B cell (primary cell): ENCODE measurements around the gene FBXL14. TPM values are rescaled to one million over a fixed set of nuclear protein-coding genes. Genes with fewer than 3 reads are reported as not detected.

Experiments used
- ATAC-seq: fragments of 200-7000 bp; cut with Tn5 transposase; one replicate; pipeline ENCODE4 v1.10.0; 2021; ENCODE audit warnings: low read depth, mild to moderate bottlenecking, moderate number of reproducible peaks, moderate library complexity
- CTCF ChIA-PET: fragments of 350-600 bp; sonication (Branson Sonifier 250); formaldehyde crosslinking; loops from one replicate; lab custom pipeline; 2021; ENCODE audit warnings: antibody characterized with exemption, inconsistent platforms; lab: Charles Lee
- POLR2A ChIA-PET: fragments of 350-600 bp; sonication (Branson Sonifier 250); formaldehyde crosslinking; loops from one replicate; lab custom pipeline; 2021; ENCODE audit warnings: antibody characterized with exemption; lab: Charles Lee
- DNase-seq: peaks from one replicate; pipeline ENCODE4 v3.0.0; 2013
- H2AFZ ChIP-seq: 2 replicates; pipeline ENCODE4 v1.6.1; 2012; ENCODE audit warnings: mild to moderate bottlenecking, low read depth, low read length; ENCODE audit not compliant: insufficient read depth, poor library complexity, severe bottlenecking
- H3K27ac ChIP-seq, 2 donors: 1 replicate in 1 of 2; 2 replicates in 1 of 2; pipeline ENCODE4 v1.5.1; 2012 to 2013; ENCODE audit warnings: low read length in 2 of 2, mild to moderate bottlenecking in 2 of 2, moderate library complexity in 1 of 2
- H3K27me3 ChIP-seq, 4 experiments: fragments of 200-600 bp in 1 of 4; sonication (generic) in 1 of 4; replicated peaks in 1 of 4; 1 replicate in 2 of 4; 2 replicates in 2 of 4; pipeline versions ENCODE4 v1.6.1 to v1.7.0; 2013 to 2016; ENCODE audit warnings: low read length in 3 of 4, mild to moderate bottlenecking in 2 of 4, mixed read lengths in 1 of 4, moderate library complexity in 1 of 4; ENCODE audit not compliant: insufficient read depth in 4 of 4, control insufficient read depth in 3 of 4; ENCODE audit errors: control extremely low read depth in 1 of 4
- H3K36me3 ChIP-seq, 2 experiments: replicated peaks in 1 of 2; 1 replicate in 1 of 2; 2 replicates in 1 of 2; pipeline versions ENCODE4 v1.6.1 to v1.7.1; 2013; ENCODE audit warnings: low read length in 1 of 2; ENCODE audit not compliant: insufficient read depth in 2 of 2, control insufficient read depth in 1 of 2; ENCODE audit errors: control extremely low read depth in 1 of 2, extremely low read depth in 1 of 2
- H3K4me1 ChIP-seq, 2 donors: fragments of 200-600 bp in 1 of 2; sonication (generic) in 1 of 2; 1 replicate in 1 of 2; 2 replicates in 1 of 2; pipeline versions ENCODE4 v1.5.1 to v1.6.1; 2013 to 2017; ENCODE audit warnings: low read length in 2 of 2; ENCODE audit not compliant: control insufficient read depth in 2 of 2, insufficient read depth in 2 of 2
- H3K4me2 ChIP-seq: replicated peaks from 2 replicates; pipeline ENCODE3; 2012; ENCODE audit warnings: mild to moderate bottlenecking, low read depth, low read length; ENCODE audit not compliant: poor library complexity, severe bottlenecking
- H3K4me3 ChIP-seq, 5 experiments: fragments of 200-600 bp in 1 of 5; sonication (generic) in 1 of 5; 1 replicate in 3 of 5; 2 replicates in 2 of 5; pipeline versions ENCODE4 v1.5.1 to v1.7.0; 2011 to 2016; ENCODE audit warnings: low read length in 4 of 5, mild to moderate bottlenecking in 4 of 5, low read depth in 2 of 5, control low read depth in 1 of 5, moderate library complexity in 1 of 5; ENCODE audit not compliant: insufficient read depth in 1 of 5; ENCODE audit errors: control extremely low read depth in 1 of 5, extremely low read depth in 1 of 5
- H3K79me2 ChIP-seq: fragments of 200-600 bp; sonication (generic); one replicate; pipeline ENCODE4 v1.6.0; 2016; ENCODE audit warnings: low read length; ENCODE audit not compliant: control insufficient read depth, insufficient read depth
- H3K9ac ChIP-seq: fragments of 200-600 bp; sonication (generic); 2 replicates; pipeline ENCODE4 v1.6.1; 2017; ENCODE audit warnings: mild to moderate bottlenecking, low read length, moderate library complexity
- H3K9me3 ChIP-seq, 3 donors: one replicate each; pipeline versions ENCODE4 v1.6.1 to v1.7.1; 2013; ENCODE audit warnings: low read length in 2 of 3; ENCODE audit not compliant: control insufficient read depth in 2 of 3, insufficient read depth in 1 of 3; ENCODE audit errors: control extremely low read depth in 1 of 3
- H4K20me1 ChIP-seq: 2 replicates; pipeline ENCODE4 v1.6.0; 2012; ENCODE audit warnings: mild to moderate bottlenecking, low read length; ENCODE audit not compliant: insufficient read depth, control insufficient read depth, poor library complexity, severe bottlenecking
- H3K27ac Mint-ChIP-seq: one replicate; pipeline ENCODE4 v1.8.0; 2021; ENCODE audit warnings: mixed read lengths
- H3K27me3 Mint-ChIP-seq: one replicate; pipeline ENCODE4 v1.8.0; 2021; ENCODE audit warnings: mixed read lengths
- H3K4me1 Mint-ChIP-seq: one replicate; pipeline ENCODE4 v1.8.0; 2021; ENCODE audit warnings: mixed read lengths
- H3K4me3 Mint-ChIP-seq: one replicate; pipeline ENCODE4 v1.8.0; 2021; ENCODE audit warnings: mixed read lengths
- H3K9me3 Mint-ChIP-seq: one replicate; pipeline ENCODE4 v1.8.0; 2022; ENCODE audit warnings: mixed read lengths; ENCODE audit not compliant: insufficient read depth
- EZH2 ChIP-seq: IDR thresholded peaks from 2 replicates; pipeline ENCODE4 v1.6.1; 2012; ENCODE audit warnings: borderline replicate concordance, low read depth, mild to moderate bottlenecking, moderate library complexity, low read length; ENCODE audit not compliant: insufficient read depth, poor library complexity, severe bottlenecking
- WGBS: methylation state at CpG from one replicate; pipeline ENCODE4 v1.1.5; 2013; ENCODE audit warnings: missing lambda C conversion rate; ENCODE audit not compliant: insufficient coverage; 5-methylcytosine and 5-hydroxymethylcytosine counted together
- intact Hi-C: fragments of 100-400 bp; cut with micrococcal nuclease; formaldehyde crosslinking; loops from one replicate; pipeline ENCODE4 v1.10.0; 2022
- polyA plus RNA-seq: library from polyadenylated mRNA; depleted of rRNA; stranded (reverse); fragments of >200 nt; gene quantifications from 2 replicates; pipeline ENCODE4 v1.2.3, GENCODE V29; 2012
- total RNA-seq, 2 donors: library from RNA; stranded (reverse); fragments of 120-200 nt in 1 of 2; gene quantifications; 1 replicate in 1 of 2; 2 replicates in 1 of 2; pipeline versions ENCODE4 v1.2.3 to v1.2.4, GENCODE V29; 2013 to 2022
- TF ChIP-seq, protein P1 (sequence below): fragments of 200-600 bp; IDR thresholded peaks from one replicate; pipeline ENCODE4 v1.8.0; 2022; ENCODE audit warnings: antibody characterized with exemption, mild to moderate bottlenecking

Gene FBXL14
- total and polyA plus RNA-seq, 2 donors (not counting 1 experiment from before 2014, with no cell fraction given): 21.6 to 37.3 TPM

- Histone ChIP-seq H3K9me3 (no peaks in the 10 kb centered on the region), H3K27me3 (peaks cover 0 to 15% (median 3%) of the 10 kb centered on the region in 4 experiments), H3K4me2 (no peak overlapping the region), H3K4me3 (no peak overlapping the region), H3K9ac (no peak overlapping the region), H3K4me1 (no peaks in the 10 kb centered on the region), H2AFZ (no peak overlapping the region), H3K36me3 (no peaks in the 10 kb centered on the region), H3K79me2 (no peaks in the 10 kb centered on the region), H3K27ac (no peak overlapping the region), H4K20me1 (no peaks in the 10 kb centered on the region)
- DNase-seq: no peak
- no peak overlapping the region for H3K27ac Mint-ChIP-seq
- H3K27me3 Mint-ChIP-seq: peaks cover 24% of the 10 kb centered on the region
- intact Hi-C loops: no loop called here
- no peak overlapping the region for H3K4me3 Mint-ChIP-seq
- CTCF ChIA-PET: interaction anchor here (1.0 to 1.4 kb wide), 3 partner anchors 66 to 400 kb away, joined by 3 to 4 read pairs (median 3); no protein-coding TSS in a partner anchor
- H3K4me1 Mint-ChIP-seq: no peaks in the 10 kb centered on the region
- no peak for ATAC-seq
- POLR2A ChIA-PET: no interaction called here
- 77% methylated on average over 2 of the region's 8 CpGs for WGBS
- TF ChIP-seq, protein P1, sequence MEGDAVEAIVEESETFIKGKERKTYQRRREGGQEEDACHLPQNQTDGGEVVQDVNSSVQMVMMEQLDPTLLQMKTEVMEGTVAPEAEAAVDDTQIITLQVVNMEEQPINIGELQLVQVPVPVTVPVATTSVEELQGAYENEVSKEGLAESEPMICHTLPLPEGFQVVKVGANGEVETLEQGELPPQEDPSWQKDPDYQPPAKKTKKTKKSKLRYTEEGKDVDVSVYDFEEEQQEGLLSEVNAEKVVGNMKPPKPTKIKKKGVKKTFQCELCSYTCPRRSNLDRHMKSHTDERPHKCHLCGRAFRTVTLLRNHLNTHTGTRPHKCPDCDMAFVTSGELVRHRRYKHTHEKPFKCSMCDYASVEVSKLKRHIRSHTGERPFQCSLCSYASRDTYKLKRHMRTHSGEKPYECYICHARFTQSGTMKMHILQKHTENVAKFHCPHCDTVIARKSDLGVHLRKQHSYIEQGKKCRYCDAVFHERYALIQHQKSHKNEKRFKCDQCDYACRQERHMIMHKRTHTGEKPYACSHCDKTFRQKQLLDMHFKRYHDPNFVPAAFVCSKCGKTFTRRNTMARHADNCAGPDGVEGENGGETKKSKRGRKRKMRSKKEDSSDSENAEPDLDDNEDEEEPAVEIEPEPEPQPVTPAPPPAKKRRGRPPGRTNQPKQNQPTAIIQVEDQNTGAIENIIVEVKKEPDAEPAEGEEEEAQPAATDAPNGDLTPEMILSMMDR: no peak
- TF ChIP-seq EZH2: no peak
- H3K9me3 Mint-ChIP-seq: peaks cover 4% of the 10 kb centered on the region
Observed at GRCh38 chr12:1517734-1518525, 76.5 kb downstream of the FBXL14 start.

DNA sequence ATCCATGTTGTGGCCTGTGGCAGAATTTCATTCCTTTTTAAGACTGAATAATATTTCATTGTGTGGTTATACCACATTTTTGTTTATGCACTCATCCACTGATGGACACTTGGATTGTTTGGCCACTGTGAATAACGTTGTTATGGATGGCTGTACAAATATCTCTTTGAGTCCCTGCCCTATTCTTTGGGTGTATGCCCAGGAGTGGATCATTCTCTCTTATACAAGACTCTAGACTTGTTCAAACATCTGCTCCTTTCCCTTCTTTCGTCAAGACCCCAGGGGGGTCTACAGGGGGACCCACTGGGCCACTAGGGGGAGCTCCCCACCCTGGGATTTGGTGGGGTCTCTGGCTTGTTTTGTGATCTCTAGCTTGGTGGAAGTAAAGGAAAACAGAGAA is 77.4 kb downstream of the FBXL14 start:
- peaks cover 0 to 15% (median 3%) of the 10 kb centered on the region in 4 experiments for H3K27me3 ChIP-seq
- CTCF ChIA-PET: interaction anchor here (1.0 to 1.4 kb wide), 3 partner anchors 66 to 399 kb away, joined by 3 to 4 read pairs (median 3); no protein-coding TSS in a partner anchor
- no peak for TF ChIP-seq EZH2
- TF ChIP-seq, protein P1: no peak
- no peak overlapping the region for H3K9ac ChIP-seq
- H3K4me2 ChIP-seq: no peak overlapping the region
- no peak for ATAC-seq
- H3K4me1 Mint-ChIP-seq: no peaks in the 10 kb centered on the region
- DNase-seq: no peak
- H3K4me1 ChIP-seq: no peaks in the 10 kb centered on the region
- no peaks in the 10 kb centered on the region for H3K9me3 ChIP-seq
- POLR2A ChIA-PET: no interaction called here
- no peak overlapping the region for H3K27ac Mint-ChIP-seq
- no peak overlapping the region for H3K27ac ChIP-seq
- no peak overlapping the region for H3K4me3 ChIP-seq
- WGBS: no CpG with 5 or more reads among the region's 2 CpGs
- peaks cover 4% of the 10 kb centered on the region for H3K9me3 Mint-ChIP-seq
- H2AFZ ChIP-seq: no peak overlapping the region
- H3K4me3 Mint-ChIP-seq: no peak overlapping the region
- no peaks in the 10 kb centered on the region for H3K79me2 ChIP-seq
- intact Hi-C loops: no loop called here
- H4K20me1 ChIP-seq: no peaks in the 10 kb centered on the region
- H3K36me3 ChIP-seq: no peaks in the 10 kb centered on the region
- peaks cover 25% of the 10 kb centered on the region for H3K27me3 Mint-ChIP-seq
